ENCODE data around the gene RXRG. TPM values are rescaled to one million over a fixed set of nuclear protein-coding genes. Genes with fewer than 3 reads are reported as not detected.

RXRG gene
- total RNA-seq, 1 experiment from 2014 or later: not detected

GRCh38 chr1:165369255-165369848 lies 75.6 kb downstream of the RXRG start:
- H3K36me3 ChIP-seq (ENCODE audit: control insufficient read depth in 1 of 2, insufficient read depth in 2 of 2, low read length in 2 of 2): no peaks in the 10 kb centered on the region
- no peaks in the 10 kb centered on the region for H3K79me2 ChIP-seq (ENCODE audit: insufficient read depth, low read length)
- ChIA-PET RAD21 (ENCODE audit: low non-redundant PET in 1 of 2, low total read pairs in 2 of 2, uncharacterized antibody in 2 of 2, unreplicated experiment in 2 of 2) (no interaction called here), CTCF (interaction anchor here (0.6 to 3.8 kb wide), 13 partner anchors 8 to 1541 kb away, joined by 3 to 32 read pairs (median 5); no protein-coding TSS in a partner anchor), POLR2A (no interaction called here)
- no TSS peak for BruUV-seq (replicated peaks)
- H3K9me2 ChIP-seq (ENCODE audit: insufficient read depth): no peaks in the 10 kb centered on the region
- H3K27ac ChIP-seq (ENCODE audit: low read depth, low read length): no peak overlapping the region
- peaks cover 10 to 18% of the 10 kb centered on the region in 2 experiments; a peak in 3 of 4 replicates for H3K4me1 ChIP-seq (ENCODE audit: control insufficient read depth in 1 of 2, insufficient read depth in 2 of 2, low read length in 2 of 2)
- peak overlapping the region; percentile 15; the same call in 1 of the 2 replicates for H3K4me2 ChIP-seq (ENCODE audit: low read length)
- H3K27me3 ChIP-seq (ENCODE audit: insufficient read depth, low read length): no peaks in the 10 kb centered on the region
- ATAC-seq (peak; percentile 71), DNase-seq (ENCODE audit: low read depth, low spot score) (peak; percentile 32)
- H3K9ac ChIP-seq (ENCODE audit: low read length): no peak overlapping the region
- intact Hi-C loops (cut with micrococcal nuclease): loop anchor here (5.0 kb wide), 2 partner anchors 222 to 242 kb away; no protein-coding TSS in a partner anchor
- no peak for TF ChIP-seq SIN3A (IDR thresholded peaks at IDR 0.05; ENCODE audit: low read depth)
- TF ChIP-seq, protein P1, sequence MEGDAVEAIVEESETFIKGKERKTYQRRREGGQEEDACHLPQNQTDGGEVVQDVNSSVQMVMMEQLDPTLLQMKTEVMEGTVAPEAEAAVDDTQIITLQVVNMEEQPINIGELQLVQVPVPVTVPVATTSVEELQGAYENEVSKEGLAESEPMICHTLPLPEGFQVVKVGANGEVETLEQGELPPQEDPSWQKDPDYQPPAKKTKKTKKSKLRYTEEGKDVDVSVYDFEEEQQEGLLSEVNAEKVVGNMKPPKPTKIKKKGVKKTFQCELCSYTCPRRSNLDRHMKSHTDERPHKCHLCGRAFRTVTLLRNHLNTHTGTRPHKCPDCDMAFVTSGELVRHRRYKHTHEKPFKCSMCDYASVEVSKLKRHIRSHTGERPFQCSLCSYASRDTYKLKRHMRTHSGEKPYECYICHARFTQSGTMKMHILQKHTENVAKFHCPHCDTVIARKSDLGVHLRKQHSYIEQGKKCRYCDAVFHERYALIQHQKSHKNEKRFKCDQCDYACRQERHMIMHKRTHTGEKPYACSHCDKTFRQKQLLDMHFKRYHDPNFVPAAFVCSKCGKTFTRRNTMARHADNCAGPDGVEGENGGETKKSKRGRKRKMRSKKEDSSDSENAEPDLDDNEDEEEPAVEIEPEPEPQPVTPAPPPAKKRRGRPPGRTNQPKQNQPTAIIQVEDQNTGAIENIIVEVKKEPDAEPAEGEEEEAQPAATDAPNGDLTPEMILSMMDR (IDR thresholded peaks at IDR 0.05 in 2 of 3, conservative IDR thresholded peaks at IDR 0.05 in 1 of 3; ENCODE audit: borderline replicate concordance in 1 of 3, insufficient read depth in 1 of 3, low read depth in 2 of 3, low read length in 2 of 3): peak; percentile 65 to 91 (median 90); a peak in 5 of 6 replicates
- TF ChIP-seq RAD21 (IDR thresholded peaks at IDR 0.05; ENCODE audit: low read depth): peak; percentile 77
- peak overlapping the region; percentile 66 for H2AFZ ChIP-seq (ENCODE audit: low read depth, low read length, poor library complexity, severe bottlenecking)
- H4K20me1 ChIP-seq (ENCODE audit: insufficient read depth): no peaks in the 10 kb centered on the region
- H3K9me3 ChIP-seq (ENCODE audit: control insufficient read depth in 1 of 2, insufficient read depth in 1 of 2, low read depth in 1 of 2, low read length in 2 of 2): no peaks in the 10 kb centered on the region
- H3K4me3 ChIP-seq (replicated peaks in 1 of 2; ENCODE audit: low read depth in 1 of 2, low read length in 2 of 2): no peak overlapping the region

DNA sequence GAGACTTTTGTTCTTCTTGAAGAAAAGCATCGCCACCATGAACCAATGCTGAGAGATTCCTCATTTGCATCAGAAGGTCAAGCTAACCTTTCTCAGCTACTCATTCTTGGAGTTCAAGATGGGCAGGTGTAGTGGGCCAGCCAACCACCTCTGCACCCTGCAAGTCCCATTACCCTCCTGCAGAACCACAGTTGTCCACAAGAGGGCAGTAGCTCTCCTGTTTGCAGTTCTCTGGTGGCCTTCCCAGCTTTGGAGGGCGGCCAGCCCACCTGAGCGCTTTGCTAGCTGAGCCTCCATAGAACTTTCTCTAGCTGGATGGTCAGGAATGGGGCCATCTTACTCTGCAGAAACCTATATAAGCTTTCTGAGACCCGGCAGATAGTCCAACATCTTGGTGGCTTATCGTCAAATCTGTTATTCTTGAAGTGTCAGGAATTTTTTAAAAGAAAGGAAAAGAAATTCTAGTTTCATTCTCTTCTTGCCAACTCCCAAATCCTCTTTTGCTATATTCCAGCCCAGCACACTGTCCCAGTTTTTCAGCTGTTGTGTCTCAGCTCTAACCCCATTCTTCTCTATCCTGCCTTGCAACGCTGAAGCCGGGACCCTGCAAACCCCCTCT lies 77.4 kb downstream of the RXRG start:
- Histone ChIP-seq H3K9ac (ENCODE audit: low read length) (no peak overlapping the region), H3K27ac (ENCODE audit: low read depth, low read length) (no peak overlapping the region), H3K9me3 (ENCODE audit: control insufficient read depth in 1 of 2, insufficient read depth in 1 of 2, low read depth in 1 of 2, low read length in 2 of 2) (no peaks in the 10 kb centered on the region), H3K4me3 (replicated peaks in 1 of 2; ENCODE audit: low read depth in 1 of 2, low read length in 2 of 2) (no peak overlapping the region), H3K79me2 (ENCODE audit: insufficient read depth, low read length) (no peaks in the 10 kb centered on the region), H3K36me3 (ENCODE audit: control insufficient read depth in 1 of 2, insufficient read depth in 2 of 2, low read length in 2 of 2) (no peaks in the 10 kb centered on the region), H2AFZ (ENCODE audit: low read depth, low read length, poor library complexity, severe bottlenecking) (no peak overlapping the region), H3K27me3 (ENCODE audit: insufficient read depth, low read length) (no peaks in the 10 kb centered on the region), H3K4me2 (ENCODE audit: low read length) (no peak overlapping the region), H3K4me1 (ENCODE audit: control insufficient read depth in 1 of 2, insufficient read depth in 2 of 2, low read length in 2 of 2) (peaks cover 11 to 21% of the 10 kb centered on the region in 2 experiments; a peak in 3 of 4 replicates), H4K20me1 (ENCODE audit: insufficient read depth) (no peaks in the 10 kb centered on the region), H3K9me2 (ENCODE audit: insufficient read depth) (no peaks in the 10 kb centered on the region)
- intact Hi-C loops (cut with micrococcal nuclease): loop anchor here (1.0 to 5.0 kb wide), 4 partner anchors 109 to 253 kb away; no protein-coding TSS in a partner anchor
- RAD21 ChIA-PET (ENCODE audit: low non-redundant PET in 1 of 2, low total read pairs in 2 of 2, uncharacterized antibody in 2 of 2, unreplicated experiment in 2 of 2): interaction anchor here in 1 of 2 experiments (1.0 to 1.5 kb wide), 2 partner anchors 110 to 238 kb away, joined by 4 to 6 read pairs; no protein-coding TSS in a partner anchor
- ATAC-seq (peak; percentile 72), DNase-seq (ENCODE audit: low read depth, low spot score) (peak; percentile 79)
- POLR2A ChIA-PET: interaction anchor here (1.0 kb wide), 1 partner anchor 238 kb away, joined by 3 read pairs; no protein-coding TSS in a partner anchor
- TF ChIP-seq RAD21 (IDR thresholded peaks at IDR 0.05; ENCODE audit: low read depth): peak; percentile 53
- no peak for TF ChIP-seq ZFX (IDR thresholded peaks at IDR 0.05)
- TF ChIP-seq, protein P1 (IDR thresholded peaks at IDR 0.05 in 2 of 3, conservative IDR thresholded peaks at IDR 0.05 in 1 of 3; ENCODE audit: borderline replicate concordance in 1 of 3, insufficient read depth in 1 of 3, low read depth in 2 of 3, low read length in 2 of 3): peak; percentile 62 to 97 (median 95); a peak in 5 of 6 replicates
- no TSS peak for BruUV-seq (replicated peaks)
- CTCF ChIA-PET: interaction anchor here (0.9 to 3.8 kb wide), 20 partner anchors 8 to 254 kb away, joined by 3 to 32 read pairs (median 4); no protein-coding TSS in a partner anchor

Measured in HCT116 (cell line).